ENCODE data around the gene MRPL10. TPM values are rescaled to one million over a fixed set of nuclear protein-coding genes. Genes with fewer than 3 reads are reported as not detected.

The MRPL10 gene
- total and polyA plus RNA-seq, 2 donors (not counting 3 experiments of a cell fraction or from before 2014, with no cell fraction given), result 43.4 to 84.0 TPM

- Histone ChIP-seq H4K20me1 (replicated peaks; ENCODE audit: control insufficient read depth, extremely low read depth, insufficient read depth, low read length) (no peaks in the 10 kb centered on the region), H3K27ac (ENCODE audit: insufficient read depth, low read depth, low read length) (no peak overlapping the region), H3K4me2 (ENCODE audit: insufficient read depth, low read length) (no peak overlapping the region), H3K4me1 (ENCODE audit: control insufficient read depth, extremely low read depth, insufficient read depth, low read length) (peaks cover 8% of the 10 kb centered on the region), H3K9ac (replicated peaks; ENCODE audit: extremely low read depth, insufficient read depth, low read length) (no peak overlapping the region), H3K9me3 (replicated peaks; ENCODE audit: control insufficient read depth, insufficient read depth, low read length) (no peaks in the 10 kb centered on the region), H3K4me3 (replicated peaks in 1 of 3; ENCODE audit: insufficient read depth in 1 of 3, low read depth in 1 of 3, low read length in 3 of 3) (no peak overlapping the region), H3K9me1 (replicated peaks; ENCODE audit: control insufficient read depth, extremely low read depth, insufficient read depth, low read length) (no peaks in the 10 kb centered on the region), H3K36me3 (ENCODE audit: control insufficient read depth in 2 of 2, extremely low read depth in 1 of 2, insufficient read depth in 2 of 2, low read length in 2 of 2) (no peaks in the 10 kb centered on the region), H3K79me2 (ENCODE audit: control insufficient read depth, insufficient read depth, low read length) (no peaks in the 10 kb centered on the region), H2AFZ (ENCODE audit: low read depth, low read length) (peak overlapping the region; percentile 52), H3K27me3 (ENCODE audit: control insufficient read depth in 2 of 2, insufficient read depth in 2 of 2, low read length in 2 of 2) (peaks cover 0 to 3% of the 10 kb centered on the region in 2 experiments)
- intact Hi-C loops (cut with micrococcal nuclease) (no loop called here), dilution Hi-C loops (cut with MboI; ENCODE audit: extremely low pct_ligation_motif_present, low sequenced_read_pairs) (no loop called here)
- peak; percentile 59 for FAIRE-seq
- DNase-seq (ENCODE audit: low read depth, low spot score), result no peak
- TF ChIP-seq POLR2AphosphoS5 (IDR thresholded peaks at IDR 0.05; ENCODE audit: insufficient read depth, low read depth, low read length) (peak; percentile 17), FOS (IDR thresholded peaks at IDR 0.05; ENCODE audit: borderline replicate concordance, insufficient read depth, low read length) (peak; percentile 69), CTCF (IDR thresholded peaks at IDR 0.05; ENCODE audit: extremely low read depth in 1 of 2, insufficient read depth in 1 of 2, low read depth in 1 of 2, low read length in 2 of 2) (no peak)
- BruUV-seq (replicated peaks), result no TSS peak
- CTCF ChIA-PET, result interaction anchor here (1.0 to 2.4 kb wide), 4 partner anchors 13 to 27 kb away, joined by 4 to 12 read pairs (median 6); partner anchors contain the start of gene SP6
- POLR2A ChIA-PET, result interaction anchor here (0.6 kb wide), 1 partner anchor 169 kb away, joined by 3 read pairs; the partner anchor contains the start of gene TBKBP1
Observed at GRCh38 chr17:47862621-47863440, 31.5 kb upstream of the MRPL10 start.

- dilution Hi-C loops (cut with MboI; ENCODE audit: extremely low pct_ligation_motif_present, low sequenced_read_pairs), result no loop called here
Observed at GRCh38 chr17:47860386-47860785, 29.0 kb upstream of the MRPL10 start.

More at GRCh38 chr17:47860386-47860785, 29.0 kb upstream of the MRPL10 start:
- no TSS peak for BruUV-seq (replicated peaks)
- no peak for FAIRE-seq
- peaks cover 20% of the 10 kb centered on the region for H3K4me1 ChIP-seq (ENCODE audit: control insufficient read depth, extremely low read depth, insufficient read depth, low read length)
- no peak for TF ChIP-seq MAX (IDR thresholded peaks at IDR 0.05; ENCODE audit: insufficient read depth, insufficient read length)
- TF ChIP-seq MYC (IDR thresholded peaks at IDR 0.05; ENCODE audit: low read depth, low read length), result no peak
- no peak for TF ChIP-seq JUN (IDR thresholded peaks at IDR 0.05; ENCODE audit: borderline replicate concordance, insufficient read depth, insufficient read length, low read depth)
- TF ChIP-seq POLR2A (IDR thresholded peaks at IDR 0.05; ENCODE audit: low read depth, low read length), result no peak
- no peak for TF ChIP-seq CTCF (IDR thresholded peaks at IDR 0.05; ENCODE audit: extremely low read depth in 1 of 2, insufficient read depth in 1 of 2, low read depth in 1 of 2, low read length in 2 of 2)
- no peak for TF ChIP-seq FOS (IDR thresholded peaks at IDR 0.05; ENCODE audit: borderline replicate concordance, insufficient read depth, low read length)
- no peak for TF ChIP-seq GATA2 (IDR thresholded peaks at IDR 0.05; ENCODE audit: insufficient read depth, insufficient read length, low read depth, low read length)
- TF ChIP-seq EZH2 (IDR thresholded peaks at IDR 0.05; ENCODE audit: borderline replicate concordance, low read depth, low read length, severe bottlenecking), result no peak
- ChIA-PET CTCF (interaction anchor here (0.7 to 1.0 kb wide), 2 partner anchors 17 to 30 kb away, joined by 3 read pairs; no protein-coding TSS in a partner anchor), POLR2A (no interaction called here)
- H3K36me3 ChIP-seq (ENCODE audit: control insufficient read depth in 2 of 2, extremely low read depth in 1 of 2, insufficient read depth in 2 of 2, low read length in 2 of 2), result no peaks in the 10 kb centered on the region
- intact Hi-C loops (cut with micrococcal nuclease), result no loop called here
- H3K27me3 ChIP-seq (ENCODE audit: control insufficient read depth in 2 of 2, insufficient read depth in 2 of 2, low read length in 2 of 2), result peaks cover 0 to 3% of the 10 kb centered on the region in 2 experiments
- no peaks in the 10 kb centered on the region for H3K9me1 ChIP-seq (replicated peaks; ENCODE audit: control insufficient read depth, extremely low read depth, insufficient read depth, low read length)
- no peaks in the 10 kb centered on the region for H3K9me3 ChIP-seq (replicated peaks; ENCODE audit: control insufficient read depth, insufficient read depth, low read length)
- no peak overlapping the region for H3K4me3 ChIP-seq (replicated peaks in 1 of 3; ENCODE audit: insufficient read depth in 1 of 3, low read depth in 1 of 3, low read length in 3 of 3)
- H2AFZ ChIP-seq (ENCODE audit: low read depth, low read length), result no peak overlapping the region
- no peak overlapping the region for H3K9ac ChIP-seq (replicated peaks; ENCODE audit: extremely low read depth, insufficient read depth, low read length)
- H3K4me2 ChIP-seq (ENCODE audit: insufficient read depth, low read length), result no peak overlapping the region
- no peaks in the 10 kb centered on the region for H4K20me1 ChIP-seq (replicated peaks; ENCODE audit: control insufficient read depth, extremely low read depth, insufficient read depth, low read length)
- no peaks in the 10 kb centered on the region for H3K79me2 ChIP-seq (ENCODE audit: control insufficient read depth, insufficient read depth, low read length)
- no peak overlapping the region for H3K27ac ChIP-seq (ENCODE audit: insufficient read depth, low read depth, low read length)
- DNase-seq (ENCODE audit: low read depth, low spot score), result no peak
